WI38 (cell line): ENCODE results near the gene B4GALT2.
A peak's percentile ranks its signal among the peaks of the same experiment; 100 is the strongest.

Source experiments
- H3K4me3 ChIP-seq: 2 replicates; pipeline ENCODE4 v1.5.1; 2011; ENCODE audit warnings: low read depth, mild to moderate bottlenecking, control low read depth, low read length
- CTCF ChIP-seq: IDR thresholded peaks from 2 replicates; pipeline ENCODE4 v1.5.1; 2012; ENCODE audit warnings: low read depth, mild to moderate bottlenecking, control low read depth, low read length

The B4GALT2 gene

GRCh38 chr1:43938892-43939587, 40.0 kb upstream of the B4GALT2 start:
- TF ChIP-seq CTCF = no peak

GRCh38 chr1:43942411-43942810, 36.6 kb upstream of the B4GALT2 start:
- H3K4me3 ChIP-seq = no peak overlapping the region
- no peak for TF ChIP-seq CTCF

More at GRCh38 chr1:43938892-43939587, 40.0 kb upstream of the B4GALT2 start:
- no peak overlapping the region for H3K4me3 ChIP-seq

GRCh38 chr1:43944860-43945259, 34.1 kb upstream of the B4GALT2 start:
- no peak for TF ChIP-seq CTCF
- H3K4me3 ChIP-seq = no peak overlapping the region

- peak overlapping the region; percentile 88 for H3K4me3 ChIP-seq
- no peak for TF ChIP-seq CTCF
These were observed 33.3 kb upstream of the B4GALT2 start for GRCh38 chr1:43945674-43946235.

- H3K4me3 ChIP-seq = peak within 1 kb of the TSS; percentile 88
- TF ChIP-seq CTCF = peak; percentile 45
These were observed 32.6 kb upstream of the B4GALT2 start, which contains the start of gene IPO13 for GRCh38 chr1:43946236-43947060. TSS of gene IPO13 (plus strand) at chr1:43946950. CDS start at chr1:43947601, 651 bp downstream.

- TF ChIP-seq CTCF = no peak
- peak overlapping the region; percentile 88 for H3K4me3 ChIP-seq
These were observed 31.7 kb upstream of the B4GALT2 start for GRCh38 chr1:43947061-43947873.
